NOMO-1 (cell line): Measurements from ENCODE around the gene CPA4.
A peak's percentile ranks its signal among the peaks of the same experiment; 100 is the strongest.
"Not testable (repeated sequence)": the region's sequence is repeated elsewhere in the genome, so short reads cannot be mapped to it uniquely, and the experiment has no call there.

Experiments
- DNase-seq, 2 experiments: peaks; one replicate each; lab custom pipeline; 2025; ENCODE audit not compliant: unreplicated experiment in 2 of 2; lab: John Stamatoyannopoulos, UW

Gene CPA4, protein sequence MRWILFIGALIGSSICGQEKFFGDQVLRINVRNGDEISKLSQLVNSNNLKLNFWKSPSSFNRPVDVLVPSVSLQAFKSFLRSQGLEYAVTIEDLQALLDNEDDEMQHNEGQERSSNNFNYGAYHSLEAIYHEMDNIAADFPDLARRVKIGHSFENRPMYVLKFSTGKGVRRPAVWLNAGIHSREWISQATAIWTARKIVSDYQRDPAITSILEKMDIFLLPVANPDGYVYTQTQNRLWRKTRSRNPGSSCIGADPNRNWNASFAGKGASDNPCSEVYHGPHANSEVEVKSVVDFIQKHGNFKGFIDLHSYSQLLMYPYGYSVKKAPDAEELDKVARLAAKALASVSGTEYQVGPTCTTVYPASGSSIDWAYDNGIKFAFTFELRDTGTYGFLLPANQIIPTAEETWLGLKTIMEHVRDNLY

DNA sequence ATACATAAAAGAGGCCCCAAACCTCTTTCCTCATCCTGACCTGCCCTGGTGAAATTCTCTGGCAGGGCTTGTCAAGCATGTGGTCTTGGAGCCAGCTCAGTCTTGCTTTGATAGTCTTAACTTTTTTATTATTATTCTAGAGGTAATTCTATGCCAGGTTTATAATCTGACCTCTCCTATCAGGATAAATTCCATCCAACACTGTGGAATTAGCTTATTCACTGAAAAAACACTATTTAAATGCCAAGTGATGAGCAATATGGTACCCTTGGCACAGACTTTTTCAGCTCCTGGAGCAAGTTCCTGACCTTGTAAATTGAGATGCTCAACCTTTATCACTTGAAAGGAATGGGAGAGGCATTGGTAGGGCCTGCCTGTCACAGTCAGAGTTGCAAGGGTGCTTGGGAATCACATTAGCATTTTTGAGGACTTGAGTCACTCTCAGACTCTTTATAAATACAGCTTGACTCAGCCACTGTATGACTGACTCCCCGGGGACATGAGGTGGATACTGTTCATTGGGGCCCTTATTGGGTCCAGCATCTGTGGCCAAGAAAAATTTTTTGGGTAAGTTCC is at the start of gene CPA4:
Gene CPA4 (plus strand): TSS at position 480 of the 576 bp plus-strand sequence. CDS start 20 bp downstream, at position 500.
- DNase-seq: no peak

DNA sequence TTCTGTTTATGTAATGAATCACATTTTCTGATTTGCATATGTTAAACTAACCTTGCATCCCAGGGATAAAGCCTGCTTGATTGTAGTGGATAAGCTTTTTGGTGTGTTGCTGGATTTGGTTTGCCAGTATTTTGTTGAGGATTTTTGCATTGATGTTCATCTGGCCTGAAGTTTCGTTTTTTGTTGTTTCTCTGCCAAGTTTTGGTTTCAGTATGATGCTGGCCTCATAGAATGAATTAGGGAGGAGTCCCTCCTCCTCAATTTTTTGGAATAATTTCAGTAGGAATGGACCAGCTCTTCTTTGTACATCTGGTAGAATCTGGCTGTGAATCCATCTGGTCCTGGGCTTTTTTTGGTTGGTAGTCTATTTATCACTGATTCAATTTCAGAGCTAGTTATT is 49.5 kb upstream of the CPA4 start:
- DNase-seq: not testable (repeated sequence)

DNA sequence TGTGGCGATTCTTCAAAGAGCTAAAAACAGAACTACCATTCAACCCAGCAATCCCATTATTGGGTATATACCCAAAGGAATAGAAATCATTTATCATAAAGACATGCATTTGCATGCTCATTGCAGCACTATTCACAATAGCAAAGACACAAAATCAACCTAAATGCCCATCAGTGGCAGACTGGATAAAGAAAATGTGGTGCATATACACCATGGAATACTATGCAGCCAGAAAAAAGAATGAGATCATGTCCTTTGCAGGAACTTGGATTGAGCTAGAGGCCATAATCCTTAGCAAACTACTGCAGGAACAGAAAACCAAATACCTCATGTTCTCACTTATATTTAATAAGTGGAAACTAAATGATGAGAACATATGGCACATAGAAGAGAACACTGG is 46.5 kb upstream of the CPA4 start:
- DNase-seq: not testable (repeated sequence)

DNA sequence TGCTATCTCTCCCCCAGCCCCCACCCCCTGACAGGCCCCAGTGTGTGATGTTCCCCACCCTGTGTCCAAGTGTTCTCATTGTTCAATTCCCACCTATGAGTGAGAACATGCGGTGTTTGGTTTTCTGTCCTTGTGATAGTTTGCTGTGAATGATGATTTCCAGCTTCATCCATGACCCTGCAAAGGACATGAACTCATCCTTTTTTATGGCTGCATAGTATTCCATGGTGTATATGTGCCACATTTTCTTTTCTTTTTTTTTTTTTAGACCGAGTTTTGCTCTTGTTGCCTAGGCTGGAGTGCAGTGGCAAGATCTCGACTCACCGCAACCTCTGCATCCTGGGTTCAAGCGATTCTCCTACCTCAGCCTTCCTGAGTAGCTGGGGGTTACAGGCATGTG is 44.1 kb upstream of the CPA4 start:
- DNase-seq: not testable (repeated sequence)

DNA sequence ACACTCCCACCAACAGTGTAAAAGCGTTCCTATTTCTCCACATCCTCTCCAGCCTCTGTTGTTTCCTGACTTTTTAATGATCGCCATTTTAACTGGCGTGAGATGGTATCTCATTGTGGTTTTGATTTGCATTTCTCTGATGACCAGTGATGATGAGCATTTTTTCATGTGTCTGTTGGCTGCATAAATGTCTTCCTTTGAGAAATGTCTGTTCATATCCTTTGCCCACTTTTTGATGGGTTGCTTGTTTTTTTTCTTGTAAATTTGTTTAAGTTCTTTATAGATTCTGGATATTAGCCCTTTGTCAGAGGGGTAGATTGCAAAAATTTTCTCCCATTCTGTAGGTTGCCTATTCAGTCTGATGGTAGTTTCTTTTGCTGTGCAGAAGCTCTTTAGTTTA is 43.3 kb upstream of the CPA4 start:
- not testable (repeated sequence) for DNase-seq

DNA sequence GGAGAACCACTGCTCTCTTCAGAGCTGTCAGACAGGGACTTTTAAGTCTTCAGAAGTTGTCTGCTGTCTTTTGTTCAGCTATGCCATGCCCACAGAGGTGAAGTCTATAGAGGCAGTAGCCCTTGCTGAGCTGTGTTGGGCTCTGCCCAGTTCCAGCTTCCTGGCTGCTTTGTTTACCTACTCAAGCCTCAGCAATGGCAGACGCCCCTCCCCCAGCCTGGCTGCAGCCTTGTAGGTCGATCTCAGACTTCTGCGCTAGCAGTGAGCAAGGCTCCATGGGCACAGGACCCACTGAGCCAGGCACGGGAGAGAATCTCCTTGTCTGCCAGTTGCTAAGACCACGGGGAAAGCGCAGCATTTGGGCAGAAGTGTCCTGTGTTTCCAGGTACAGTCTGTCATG is 38.4 kb upstream of the CPA4 start:
- DNase-seq: no peak

DNA sequence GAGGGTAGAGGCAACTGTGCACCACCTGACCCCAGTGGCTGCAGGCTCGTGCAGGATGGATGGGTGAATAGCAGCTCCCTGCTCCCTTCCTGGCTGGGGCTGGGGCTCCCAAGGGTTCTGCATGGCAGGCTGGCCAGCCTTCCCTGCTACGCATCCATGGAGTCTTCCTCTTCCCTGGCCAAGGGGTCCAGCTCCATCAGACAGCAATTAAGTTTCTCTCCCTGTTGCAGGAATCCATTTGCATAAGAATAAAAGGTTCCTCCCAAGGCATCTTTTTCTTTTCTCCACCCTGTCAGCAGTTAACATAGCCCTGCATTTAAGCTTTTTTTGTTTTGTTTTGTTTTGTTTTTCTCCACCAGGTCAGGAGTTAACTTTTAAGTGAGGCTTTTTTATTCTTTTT is 36.3 kb upstream of the CPA4 start:
- DNase-seq: no peak

DNA sequence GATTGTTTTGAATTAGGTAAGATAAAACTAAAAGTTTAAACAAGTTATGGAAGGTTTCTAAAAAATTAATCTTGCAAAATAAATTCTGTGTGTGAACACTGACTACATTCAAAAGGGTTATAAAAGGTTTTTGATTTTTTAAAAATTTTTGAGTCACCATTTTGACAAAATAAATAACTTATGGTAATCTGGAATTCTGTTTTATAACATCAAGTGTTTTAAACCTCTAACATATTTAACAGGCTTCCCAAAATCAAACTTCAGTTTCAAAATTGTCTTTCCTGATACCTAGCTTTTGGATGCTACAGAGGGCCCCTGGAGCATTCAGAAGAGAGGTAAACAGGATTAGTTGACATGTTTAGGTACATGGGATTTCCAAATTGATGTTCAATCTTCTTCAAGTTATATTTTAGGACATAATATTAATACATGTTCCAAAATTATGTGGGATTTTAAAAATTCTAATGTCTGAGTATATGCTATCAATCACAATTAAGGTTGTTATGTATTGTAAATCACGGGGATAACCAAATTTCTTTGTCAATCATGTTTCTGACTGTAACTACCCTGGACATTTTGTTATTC is 34.4 kb upstream of the CPA4 start:
- no peak for DNase-seq

DNA sequence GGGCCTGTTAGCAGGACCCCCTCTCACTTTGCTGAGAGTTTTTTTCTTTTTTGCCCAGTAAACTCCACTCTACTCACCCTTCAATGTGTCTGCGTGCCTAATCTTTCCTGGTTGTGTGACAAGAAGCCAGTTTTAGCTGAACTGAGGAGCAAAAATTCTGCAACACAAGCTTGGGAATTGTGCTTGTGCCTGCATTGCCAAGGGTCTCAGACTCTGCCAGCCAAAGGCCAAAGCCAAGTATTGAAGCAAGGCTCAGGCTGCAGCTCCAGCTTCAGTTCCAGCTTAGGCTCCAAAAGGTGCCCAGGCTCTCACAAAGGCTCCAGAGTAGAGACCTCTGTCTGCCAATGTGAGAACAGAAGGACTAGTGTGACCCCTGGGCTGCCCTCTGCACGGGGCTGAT is 30.5 kb upstream of the CPA4 start:
- DNase-seq: no peak

DNA sequence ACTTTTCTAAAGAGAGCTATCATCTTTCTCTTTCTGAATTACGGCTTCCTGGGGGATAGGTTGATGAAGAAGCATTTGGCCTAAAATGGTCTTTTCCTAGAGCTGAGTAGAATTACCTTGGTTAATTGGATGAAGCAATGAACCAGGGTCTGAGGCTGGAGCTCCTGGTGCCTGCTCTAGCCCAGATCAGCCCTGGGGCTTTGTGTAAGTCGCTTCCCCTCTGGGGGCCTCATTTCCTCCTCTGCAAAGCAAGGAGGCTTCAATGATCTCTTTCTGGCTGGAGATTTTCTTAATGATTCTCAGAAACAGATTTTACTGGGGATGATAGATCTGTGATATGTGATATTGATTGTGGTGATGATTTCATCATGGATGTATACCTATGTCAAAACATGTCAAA is 29.8 kb upstream of the CPA4 start:
- DNase-seq: peak; percentile 7 to 10

DNA sequence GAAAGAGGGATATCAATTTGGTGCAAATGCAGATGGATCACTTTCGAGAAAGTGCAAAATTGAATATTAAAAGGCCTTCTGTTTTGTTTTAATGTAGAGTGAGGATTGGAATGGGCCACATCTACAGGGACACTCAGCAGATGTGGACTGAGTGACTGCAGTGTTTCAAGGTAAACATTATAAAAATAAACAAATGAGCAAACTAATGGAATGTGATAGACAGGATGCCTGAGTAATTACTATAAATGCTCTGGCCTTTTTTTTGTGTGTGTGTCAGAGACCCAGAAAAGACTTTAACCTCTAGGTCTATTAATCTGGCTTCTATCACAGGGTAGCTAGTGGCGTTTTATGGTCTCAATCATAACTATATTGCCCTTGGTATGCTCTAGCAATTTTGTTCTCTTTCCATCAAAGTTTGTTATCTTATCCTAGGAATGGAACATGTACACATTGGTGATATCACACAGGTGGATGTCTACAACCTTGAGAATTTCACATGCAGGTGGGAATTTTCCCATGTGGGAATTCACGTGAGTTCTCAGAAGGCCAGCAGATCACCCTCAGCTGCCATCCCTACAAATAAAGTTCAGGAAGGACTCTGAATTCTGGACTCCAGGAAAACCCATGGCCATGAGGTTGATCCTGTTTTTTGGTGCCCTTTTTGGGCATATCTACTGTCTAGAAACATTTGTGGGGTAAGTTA is 26.6 kb upstream of the CPA4 start, which contains the start of gene CPA2:
Gene CPA2 (plus strand): TSS at position 606 of the 703 bp plus-strand sequence. CDS start 19 bp downstream, at position 625.
- DNase-seq: no peak

DNA sequence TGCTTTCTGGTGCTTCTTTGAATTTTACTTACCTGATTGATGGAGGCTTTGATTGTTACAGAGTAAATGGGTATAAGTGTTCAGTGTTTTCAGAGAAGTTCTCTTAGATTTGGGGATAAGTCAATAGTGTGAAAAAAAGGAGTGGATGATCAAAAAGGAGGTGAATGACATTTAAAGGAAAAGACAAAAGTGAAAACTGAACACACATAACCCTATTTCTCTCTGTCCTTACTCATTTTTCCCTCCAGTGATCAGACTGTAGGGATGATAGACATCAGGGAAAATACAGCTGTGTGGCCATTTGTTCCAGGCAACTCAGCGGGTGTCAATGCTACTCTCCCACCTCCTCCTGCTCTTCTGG is 26.0 kb upstream of the CPA4 start:
- DNase-seq: no peak

DNA sequence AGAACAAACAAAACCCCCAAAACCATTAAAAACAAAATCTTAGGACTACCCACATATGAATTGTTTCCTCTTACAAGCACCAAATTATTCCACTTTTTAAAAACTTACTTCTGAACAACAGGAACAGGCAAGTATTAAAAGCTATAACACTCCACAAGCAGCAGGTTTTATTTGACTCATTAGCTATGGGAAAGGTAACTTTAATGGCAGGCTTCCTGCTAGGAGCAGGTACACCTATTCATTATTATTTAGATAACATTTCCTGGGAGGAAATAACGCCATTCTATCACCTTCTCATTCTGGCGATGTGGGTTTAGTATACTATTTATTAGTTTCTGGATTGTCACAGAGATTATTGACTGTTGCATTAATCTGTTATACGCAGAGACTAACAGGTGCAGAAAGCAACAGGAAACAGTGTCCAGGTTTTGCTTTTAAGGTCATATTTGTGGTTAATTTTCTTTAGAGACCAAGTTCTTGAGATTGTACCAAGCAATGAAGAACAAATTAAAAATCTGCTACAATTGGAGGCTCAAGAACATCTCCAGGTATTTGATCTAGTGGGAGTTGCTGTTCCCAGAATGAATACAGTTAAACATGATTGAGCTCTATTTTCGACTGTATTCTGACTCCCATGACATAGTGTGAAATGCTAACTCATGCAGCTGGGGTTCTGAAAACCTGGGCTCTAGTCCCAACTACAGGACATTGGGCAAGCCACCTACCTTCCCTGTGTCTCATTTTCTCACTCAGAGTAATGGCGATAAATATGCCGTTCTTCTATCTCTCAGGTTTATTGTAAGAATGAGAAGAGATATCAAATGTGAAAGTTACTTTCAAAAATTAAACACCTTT is 24.3 kb upstream of the CPA4 start:
- DNase-seq: no peak

DNA sequence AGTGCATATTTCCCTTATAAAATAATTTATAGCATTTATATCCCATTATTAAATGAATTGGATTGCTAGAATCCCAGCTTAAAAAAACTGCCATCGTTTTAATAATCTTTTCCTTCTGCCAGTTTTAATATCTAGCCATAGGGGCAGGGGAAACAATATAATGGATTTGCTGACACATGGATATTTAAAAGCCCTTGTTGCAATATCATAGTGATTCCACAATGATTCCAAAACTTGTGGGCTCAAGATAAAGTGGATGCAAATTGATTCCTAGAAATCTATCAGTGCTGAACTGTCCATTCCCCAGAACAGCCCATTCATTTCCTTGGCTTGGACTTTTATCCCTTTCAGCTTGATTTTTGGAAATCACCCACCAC is 23.7 kb upstream of the CPA4 start:
- DNase-seq: no peak

DNA sequence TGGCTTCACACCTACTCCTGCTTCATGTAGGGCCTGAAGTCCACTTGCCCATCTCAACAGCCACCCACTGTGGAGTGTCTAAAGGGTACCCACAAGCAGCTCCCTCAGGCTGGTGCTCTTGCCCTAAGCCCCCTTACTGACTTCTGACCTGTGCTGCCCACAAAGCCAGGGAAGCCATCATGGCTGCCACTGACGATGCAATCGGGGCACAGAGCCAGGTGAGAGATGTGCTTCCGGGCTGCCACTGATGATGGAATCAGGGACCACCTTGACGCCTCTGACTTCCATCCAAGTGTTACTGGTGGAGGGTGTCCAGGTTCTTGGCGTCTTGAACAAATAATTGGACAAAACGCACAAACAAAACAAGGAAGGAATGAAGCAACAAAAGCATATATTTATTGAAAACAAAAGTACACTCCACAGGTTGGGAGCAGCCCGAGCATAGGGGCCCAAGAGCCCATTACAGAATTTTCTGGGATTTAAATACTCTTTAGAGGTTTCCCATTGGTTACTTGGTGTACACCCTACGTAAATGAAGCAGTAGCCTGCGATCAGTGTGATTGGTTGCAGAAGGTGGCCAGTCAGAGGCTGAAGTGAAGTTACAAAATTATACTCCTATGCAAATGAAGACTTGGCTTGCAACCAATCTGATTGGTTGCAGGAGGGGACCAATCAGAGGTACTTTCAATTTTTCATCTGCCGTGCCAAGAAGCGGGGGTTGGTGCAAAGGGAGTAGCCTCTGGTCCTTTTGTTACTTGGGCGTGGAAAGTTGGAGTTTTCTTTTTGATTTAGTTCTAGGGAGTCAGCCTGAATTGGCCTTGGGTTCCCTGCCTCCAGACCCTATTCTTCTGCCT is 21.8 kb upstream of the CPA4 start:
- DNase-seq: no peak

DNA sequence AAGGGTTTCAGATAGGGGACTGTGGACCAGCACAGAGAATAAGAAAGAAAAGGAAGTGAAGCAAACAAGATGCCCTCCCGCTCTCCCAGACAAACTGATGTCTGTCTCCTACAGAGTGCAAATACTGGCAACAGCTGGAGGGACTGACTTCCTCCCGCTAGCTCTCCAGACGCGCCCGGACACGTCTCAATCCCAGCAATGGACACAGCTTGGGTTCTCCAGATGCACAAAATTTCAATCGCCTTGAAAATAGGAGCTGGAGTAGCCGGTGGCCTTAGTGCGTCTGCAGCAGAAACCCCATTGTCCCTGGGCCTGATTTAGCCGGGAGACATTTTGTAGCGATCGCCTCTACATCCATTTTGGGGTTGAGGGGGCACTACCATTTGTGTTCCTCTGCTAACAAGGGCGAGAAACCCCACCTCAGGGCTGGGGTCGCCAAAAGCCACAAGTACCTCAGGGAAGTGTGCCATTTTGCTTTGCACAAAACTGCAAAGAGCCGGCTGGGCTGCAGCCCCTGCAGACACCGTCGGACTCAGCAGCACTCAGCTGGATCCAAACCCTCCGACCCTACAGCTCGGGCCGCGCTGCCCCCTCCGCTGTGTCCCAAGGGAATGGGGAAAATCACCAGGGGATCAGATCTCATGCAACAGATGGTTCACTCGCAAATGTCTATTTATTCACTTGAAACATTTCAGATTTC is 20.4 kb upstream of the CPA4 start:
- DNase-seq: no peak

DNA sequence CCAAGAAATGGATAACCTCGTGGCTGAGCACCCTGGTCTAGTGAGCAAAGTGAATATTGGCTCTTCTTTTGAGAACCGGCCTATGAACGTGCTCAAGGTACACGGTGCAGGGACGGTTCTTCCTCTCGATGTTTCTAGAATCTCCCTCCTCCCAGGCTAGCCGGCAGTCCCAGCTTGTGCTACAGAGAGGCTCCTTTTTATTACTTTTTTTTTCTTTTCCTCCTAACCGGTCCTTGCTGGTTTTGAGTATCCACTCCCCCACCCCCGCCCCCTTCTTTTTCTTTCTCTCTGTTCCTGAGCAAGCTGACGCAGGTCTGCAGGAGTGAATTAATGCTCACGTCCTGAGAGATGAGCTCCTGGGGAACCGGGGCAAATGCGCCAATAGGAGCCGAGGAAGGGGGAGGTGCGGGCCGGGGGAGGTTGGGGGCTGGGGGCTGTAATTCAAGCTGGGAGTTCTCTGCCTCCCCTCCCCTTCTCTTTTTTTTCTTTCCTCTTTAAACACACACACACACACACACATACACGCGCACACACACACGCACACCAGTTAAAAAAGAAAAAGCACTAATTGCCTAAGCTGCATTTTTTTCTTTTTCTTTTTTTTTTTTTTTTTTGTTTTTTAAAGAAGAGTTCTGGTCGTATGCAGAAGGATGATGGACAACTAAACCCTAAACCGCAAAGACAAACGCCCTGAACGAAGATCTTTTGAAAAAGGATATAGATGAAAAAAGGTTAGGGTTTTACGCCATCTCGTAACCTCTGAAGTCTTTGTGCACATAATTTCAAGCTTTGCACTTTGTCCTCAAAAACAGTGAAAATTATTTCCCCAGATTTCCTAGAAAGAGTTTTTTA is 19.7 kb upstream of the CPA4 start:
- no peak for DNase-seq

DNA sequence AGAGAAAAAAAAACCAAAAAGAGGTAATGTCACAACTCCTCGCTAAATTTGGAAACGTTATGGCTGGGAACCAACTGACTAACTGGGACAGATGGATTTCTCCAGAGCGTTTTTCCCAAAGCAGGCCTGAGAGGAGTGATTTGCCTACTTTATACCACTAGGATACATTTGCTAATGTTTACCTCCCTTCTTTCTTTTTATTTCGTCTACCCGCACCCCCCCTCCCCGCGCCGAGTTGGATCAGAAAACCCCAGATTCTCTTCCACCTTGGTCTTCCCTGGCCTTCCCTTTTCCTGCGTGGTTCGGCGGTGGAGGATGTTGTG is 19.1 kb upstream of the CPA4 start:
- DNase-seq: no peak
